HG02870 (cell line): ENCODE measurements around the gene PLXND1.

Experiments
- ATAC-seq: cut with Tn5 transposase; IDR thresholded peaks from one replicate; pipeline ENCODE4 v1.9.1; 2021; ENCODE audit warnings: mild to moderate bottlenecking, moderate library complexity; ENCODE audit not compliant: unreplicated experiment

Gene PLXND1

DNA sequence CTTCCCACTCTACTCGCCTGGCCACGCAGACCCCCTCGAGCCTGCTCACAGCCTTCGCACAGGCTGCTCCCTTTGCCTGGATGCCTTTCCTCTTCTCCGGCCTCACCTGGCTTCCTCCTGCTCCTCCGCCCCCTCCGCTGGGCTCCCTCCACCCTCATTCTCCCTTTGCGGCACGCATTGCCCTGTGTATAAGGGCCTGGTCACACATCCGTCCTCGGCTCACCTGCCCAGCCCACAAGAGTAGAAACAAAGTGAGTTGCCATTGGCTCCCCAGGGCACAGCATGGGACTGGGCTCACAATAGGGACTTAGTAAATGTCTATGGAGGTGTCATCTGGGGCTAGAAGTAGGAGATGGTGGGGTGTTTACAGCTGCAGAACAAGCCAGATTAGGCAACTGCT is 4.2 kb downstream of the PLXND1 start:
- ATAC-seq = no peak

DNA sequence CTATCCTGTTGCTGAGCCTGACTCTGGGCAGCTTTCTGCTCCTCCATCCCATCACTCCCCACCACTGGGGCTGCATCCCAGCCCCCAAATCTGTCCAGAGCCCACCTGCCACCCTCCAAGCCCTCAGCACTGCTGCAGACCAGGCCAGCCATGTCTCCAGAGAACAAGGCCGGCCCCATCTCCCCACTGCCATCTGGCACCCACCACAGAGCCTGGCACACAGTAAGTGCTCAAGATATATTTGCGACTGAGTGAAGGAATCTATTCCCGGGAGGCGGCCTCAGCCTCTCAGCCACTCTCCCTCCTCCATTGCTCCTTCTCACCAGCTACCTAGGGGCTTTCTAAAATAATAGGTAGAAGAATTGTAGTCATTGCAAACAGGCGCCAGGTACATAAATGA is 4.8 kb downstream of the PLXND1 start:
- no peak for ATAC-seq

DNA sequence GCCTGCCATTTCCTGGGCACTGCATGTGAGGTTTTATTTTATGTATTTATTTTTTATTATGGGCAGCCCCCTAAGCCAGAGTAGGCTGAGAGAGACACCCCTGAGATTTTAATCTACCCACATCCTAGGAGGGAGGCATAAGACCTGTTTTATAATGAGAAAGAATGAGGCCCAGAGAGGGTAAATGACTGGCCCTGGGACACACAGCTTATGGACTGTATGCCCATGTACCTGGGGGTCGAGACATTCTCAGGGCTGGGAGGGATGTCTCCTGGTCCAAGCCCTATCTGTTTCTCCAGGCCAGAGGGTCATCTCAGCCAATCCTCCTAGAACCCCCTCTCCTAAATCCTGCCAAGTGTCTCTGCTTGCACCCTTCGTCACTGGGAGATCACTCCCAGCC is 6.1 kb downstream of the PLXND1 start:
- no peak for ATAC-seq

GRCh38 chr3:129599607-129600006 is 6.9 kb downstream of the PLXND1 start:
- no peak for ATAC-seq

- no peak for ATAC-seq
Measured at GRCh38 chr3:129599073-129599472, 7.4 kb downstream of the PLXND1 start.

DNA sequence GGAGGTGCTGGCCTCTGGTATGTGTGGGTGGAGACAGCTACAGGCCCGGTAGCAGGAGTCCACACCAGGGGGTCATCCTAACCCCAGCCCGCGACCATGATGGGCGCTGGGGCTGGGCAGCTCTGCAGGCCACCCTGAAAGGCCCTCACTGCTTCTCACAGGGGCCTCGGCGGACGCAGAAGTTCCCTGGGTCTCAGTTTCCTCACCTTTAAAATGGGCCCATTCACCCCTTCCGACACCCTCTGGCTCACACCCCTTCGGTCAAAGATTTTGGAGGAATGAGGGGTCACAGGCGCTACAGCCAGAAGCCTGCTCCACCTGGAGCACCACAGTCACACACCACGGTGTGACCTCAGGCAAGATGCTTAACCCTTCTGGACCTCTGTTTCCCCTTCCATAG is 8.0 kb downstream of the PLXND1 start:
- no peak for ATAC-seq

DNA sequence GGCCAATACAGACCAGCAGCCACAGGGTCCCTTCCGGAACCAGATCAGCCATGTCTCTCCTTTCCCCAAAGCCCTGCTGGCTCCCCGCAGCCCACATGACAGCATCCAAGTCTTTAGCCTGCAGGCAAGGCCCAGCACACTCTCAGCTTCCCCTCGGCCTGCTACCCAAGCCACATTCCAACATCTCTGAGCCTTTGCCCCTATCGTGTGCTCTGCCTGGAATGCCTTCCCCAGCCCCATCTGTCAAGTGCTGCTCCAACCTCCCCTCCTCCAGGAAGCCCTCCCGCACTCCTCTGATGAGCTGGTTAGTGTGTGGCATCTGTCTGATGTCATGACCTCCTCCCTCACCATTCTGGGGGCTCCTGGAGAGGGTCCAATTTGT is 8.5 kb downstream of the PLXND1 start:
- ATAC-seq = no peak

- no peak for ATAC-seq
Measured at GRCh38 chr3:129597087-129597999, 9.1 kb downstream of the PLXND1 start.

GRCh38 chr3:129596194-129597086 is 10.0 kb downstream of the PLXND1 start:
- ATAC-seq = no peak

DNA sequence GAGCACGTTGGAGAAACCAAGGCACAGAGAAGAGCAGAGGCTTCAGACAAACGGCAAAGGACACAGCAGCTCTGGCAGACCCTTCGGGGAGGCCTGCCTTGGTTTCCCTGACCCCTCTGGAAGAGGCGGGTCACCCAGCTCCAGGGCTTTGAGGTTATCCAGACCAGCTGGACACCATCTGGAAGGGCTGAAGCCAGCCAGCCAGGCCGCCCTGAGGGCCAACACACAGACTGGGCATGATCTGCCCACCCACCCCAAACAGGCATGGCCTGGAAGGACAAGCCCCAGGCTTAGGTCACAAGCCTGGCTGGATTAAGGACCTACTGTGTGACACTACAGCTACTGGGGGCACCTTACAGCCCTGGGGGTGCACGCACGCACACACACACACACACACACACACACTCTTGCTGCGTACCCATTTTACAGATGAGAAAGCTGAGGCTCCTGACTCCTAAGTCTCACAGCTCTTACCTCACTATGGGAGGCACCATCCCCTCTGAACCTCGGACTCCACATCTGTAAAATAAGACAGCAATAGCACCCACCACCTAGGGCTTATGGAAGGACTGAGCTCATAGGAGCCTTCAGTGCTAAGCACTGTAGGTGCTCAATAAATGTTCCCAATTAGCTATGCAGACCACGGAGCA is 10.8 kb downstream of the PLXND1 start:
- no peak for ATAC-seq

- ATAC-seq = no peak
Measured at GRCh38 chr3:129594907-129595390, 11.5 kb downstream of the PLXND1 start.

- ATAC-seq = no peak
Measured at GRCh38 chr3:129594409-129594808, 12.1 kb downstream of the PLXND1 start.

GRCh38 chr3:129593595-129594339 is 12.7 kb downstream of the PLXND1 start:
- ATAC-seq = no peak

DNA sequence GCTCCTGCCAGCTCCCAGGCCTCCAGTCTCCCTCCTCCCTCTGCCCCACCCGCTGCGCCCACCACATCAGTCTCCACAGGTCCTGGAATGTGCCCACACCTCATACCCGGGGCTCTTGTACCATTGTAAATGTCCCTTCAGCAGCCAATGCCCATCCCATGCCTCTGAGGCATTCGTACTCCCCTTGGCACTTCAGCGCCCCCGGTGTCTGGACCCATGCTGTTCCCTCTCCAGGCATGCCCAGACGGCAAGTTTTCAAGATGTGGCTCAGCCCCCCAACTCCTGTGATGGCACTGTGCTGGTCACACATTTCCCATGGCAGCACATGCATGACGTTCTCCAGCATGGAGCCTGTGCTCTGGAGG is 13.3 kb downstream of the PLXND1 start:
- ATAC-seq = no peak

- no peak for ATAC-seq
Measured at GRCh38 chr3:129592381-129593131, 13.9 kb downstream of the PLXND1 start.

DNA sequence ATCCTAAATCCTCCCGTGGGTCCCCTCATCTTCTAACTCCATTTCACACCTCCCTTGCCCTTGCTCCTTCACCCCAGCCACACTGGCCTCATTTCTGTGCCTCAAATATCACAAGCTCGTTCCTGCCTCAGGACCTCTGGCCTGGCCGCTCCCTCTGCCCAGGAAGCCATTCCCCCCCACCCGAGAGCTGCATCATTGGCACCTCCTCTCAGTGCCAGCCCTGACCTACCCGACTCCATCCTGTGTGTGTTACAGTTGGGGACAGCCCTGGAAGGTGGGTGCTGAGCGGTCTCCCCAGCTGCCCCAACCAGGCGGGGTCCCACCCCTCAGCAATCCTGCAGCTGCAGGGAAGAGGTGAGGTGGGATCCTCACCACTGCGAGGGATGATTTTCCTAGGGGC is 14.5 kb downstream of the PLXND1 start:
- no peak for ATAC-seq

GRCh38 chr3:129590215-129590614 is 16.3 kb downstream of the PLXND1 start:
- ATAC-seq = no peak

- ATAC-seq = no peak
Measured at GRCh38 chr3:129587566-129588210, 18.8 kb downstream of the PLXND1 start.

- ATAC-seq = no peak
Measured at GRCh38 chr3:129586746-129587430, 19.6 kb downstream of the PLXND1 start.
